Measurements from ENCODE around the gene ULBP2.
A peak's percentile ranks its signal among the peaks of the same experiment; 100 is the strongest.
"Not testable (repeated sequence)": the region's sequence is repeated elsewhere in the genome, so short reads cannot be mapped to it uniquely, and the experiment has no call there.

The ULBP2 gene

GRCh38 chr6:149963462-149964307 lies 21.9 kb downstream of the ULBP2 start, which contains the start of gene ULBP1:
TSS of gene ULBP1 (plus strand) at chr6:149963943. CDS start at chr6:149964050, 107 bp downstream.
- no peak for FAIRE-seq
- DNase-seq (ENCODE audit: extremely low spot score, insufficient read length, low read depth) = peak; percentile 11

DNA sequence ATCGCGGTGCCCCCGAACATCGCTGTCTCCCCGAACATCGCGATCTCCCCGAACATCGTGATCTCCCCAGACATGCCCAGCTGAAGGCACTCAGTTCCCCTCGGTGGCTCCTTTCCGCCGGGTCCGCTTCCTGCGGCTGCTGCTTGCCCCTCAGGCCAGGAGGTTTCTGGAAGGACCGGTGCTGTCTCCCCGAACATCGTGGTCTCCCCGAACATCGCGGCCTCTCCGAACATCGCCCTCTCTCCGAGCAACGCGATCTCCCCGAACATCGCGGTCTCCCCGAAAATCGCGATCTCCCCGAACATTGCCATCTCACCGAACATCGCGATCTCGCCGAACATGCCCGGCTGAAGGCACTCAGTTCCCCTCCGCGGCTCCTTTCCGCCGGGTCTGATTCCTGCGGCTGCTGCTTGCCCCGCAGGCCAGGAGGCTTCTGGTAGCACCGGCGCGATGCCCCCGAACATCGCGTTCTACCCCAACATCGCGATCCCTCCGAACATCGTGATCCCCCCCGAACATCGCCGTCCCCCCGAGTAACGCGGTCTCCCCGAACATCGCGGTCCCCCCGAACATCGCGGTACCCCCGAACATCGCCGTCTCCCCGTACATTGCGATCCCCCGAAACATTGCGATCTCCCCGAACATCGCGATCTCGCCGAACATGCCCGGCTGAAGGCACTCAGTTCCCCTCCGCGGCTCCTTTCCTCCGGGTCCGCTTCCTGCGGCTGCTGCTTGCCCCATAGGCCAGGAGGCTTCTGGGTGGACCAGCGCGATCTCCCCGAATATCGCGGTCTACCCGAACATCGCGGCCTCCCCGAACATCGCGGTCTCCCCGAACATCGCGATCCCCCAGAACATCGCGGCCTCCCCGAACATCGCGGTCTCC lies 22.7 kb downstream of the ULBP2 start:
- no peak for FAIRE-seq
- no peak for DNase-seq (ENCODE audit: extremely low spot score, insufficient read length, low read depth)

- DNase-seq (ENCODE audit: extremely low spot score, insufficient read length, low read depth) (no peak), FAIRE-seq (no peak)
These were observed 23.6 kb downstream of the ULBP2 start for GRCh38 chr6:149965194-149966020.

DNA sequence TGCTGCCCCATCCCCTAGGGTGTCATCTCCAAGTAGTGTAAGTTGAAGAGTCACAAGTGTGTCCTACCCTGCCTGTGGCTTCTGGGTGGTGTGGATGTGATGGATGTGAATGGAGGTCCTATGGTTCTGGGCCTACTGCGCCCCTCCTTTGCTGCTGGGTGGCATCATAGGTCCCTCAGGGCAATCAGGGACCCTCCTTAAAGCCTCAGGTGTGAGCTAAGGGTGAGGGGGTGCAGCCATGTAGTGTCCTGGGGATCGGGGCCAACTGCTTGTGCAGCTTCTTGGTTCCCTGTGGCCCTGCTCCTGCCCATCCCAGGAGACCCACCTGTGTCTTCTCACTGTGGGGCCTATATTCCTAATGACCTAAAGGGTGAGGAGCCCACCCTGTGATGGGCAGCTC lies 24.5 kb downstream of the ULBP2 start:
- DNase-seq (ENCODE audit: extremely low spot score, insufficient read length, low read depth); FAIRE-seq: not testable (repeated sequence)

GRCh38 chr6:149967591-149967990 lies 25.8 kb downstream of the ULBP2 start:
- FAIRE-seq (no peak), DNase-seq (ENCODE audit: extremely low spot score, insufficient read length, low read depth) (no peak)

GRCh38 chr6:149967999-149968398 lies 26.2 kb downstream of the ULBP2 start:
- not testable (repeated sequence) for DNase-seq (ENCODE audit: extremely low spot score, insufficient read length, low read depth); FAIRE-seq

- not testable (repeated sequence) for DNase-seq (ENCODE audit: extremely low spot score, insufficient read length, low read depth)
- FAIRE-seq = peak; percentile 59
These were observed 27.1 kb downstream of the ULBP2 start for GRCh38 chr6:149968909-149969308.

- FAIRE-seq (no peak), DNase-seq (ENCODE audit: extremely low spot score, insufficient read length, low read depth) (no peak)
These were observed 27.8 kb downstream of the ULBP2 start for GRCh38 chr6:149969635-149970034.

DNA sequence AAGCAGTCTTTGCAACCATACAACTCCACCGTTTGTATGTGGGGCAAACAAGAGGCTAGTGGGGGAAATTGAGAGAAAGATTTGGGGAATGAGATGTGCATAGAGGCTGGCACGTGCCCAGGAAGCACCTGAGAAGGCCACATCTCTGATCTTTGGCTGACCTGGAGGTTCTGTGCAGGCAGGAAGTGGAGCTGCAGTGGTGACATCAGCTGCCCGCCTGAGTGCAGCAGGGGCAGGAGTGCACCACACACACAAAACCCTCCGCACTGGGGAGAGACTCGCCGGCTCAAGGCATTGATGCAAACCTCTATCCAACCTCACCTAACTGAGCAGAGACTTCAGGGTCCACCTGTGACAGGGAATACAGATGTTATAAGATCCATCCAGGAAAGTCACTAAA lies 32.6 kb downstream of the ULBP2 start:
- not testable (repeated sequence) for FAIRE-seq

GRCh38 chr6:149974825-149975224 lies 33.0 kb downstream of the ULBP2 start:
- DNase-seq (ENCODE audit: extremely low spot score, insufficient read length, low read depth) (no peak), FAIRE-seq (no peak)

More for the DNA sequence above, 32.6 kb downstream of the ULBP2 start:
- not testable (repeated sequence) for DNase-seq (ENCODE audit: extremely low spot score, insufficient read length, low read depth)

GRCh38 chr6:149975400-149975799 lies 33.6 kb downstream of the ULBP2 start:
- FAIRE-seq (no peak), DNase-seq (ENCODE audit: extremely low spot score, insufficient read length, low read depth) (no peak)

DNA sequence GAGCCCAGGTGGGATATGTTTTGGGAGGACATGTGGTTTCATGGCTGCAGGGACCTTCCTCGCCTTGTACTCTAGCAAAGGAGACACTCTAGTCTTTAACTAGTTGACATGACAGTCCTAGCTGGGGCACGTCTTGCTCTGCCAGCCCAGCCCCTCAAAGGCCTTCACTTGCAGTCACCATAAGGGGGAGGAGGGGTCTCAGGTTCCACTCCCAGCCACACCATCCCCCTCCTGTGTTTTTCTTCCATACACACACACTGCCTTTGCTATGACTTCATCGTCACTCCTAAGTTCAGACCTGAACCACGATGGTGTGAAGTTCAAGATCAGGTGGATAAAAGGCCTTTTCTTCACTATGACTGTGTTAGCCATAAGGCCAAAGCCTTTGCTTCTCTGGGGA lies 35.4 kb downstream of the ULBP2 start:
- no peak for FAIRE-seq

GRCh38 chr6:149978610-149979009 lies 36.8 kb downstream of the ULBP2 start:
- DNase-seq (ENCODE audit: extremely low spot score, insufficient read length, low read depth) = no peak
- FAIRE-seq = no peak

More for the DNA sequence above, 35.4 kb downstream of the ULBP2 start:
- DNase-seq (ENCODE audit: extremely low spot score, insufficient read length, low read depth) = no peak

GRCh38 chr6:149979293-149979692 lies 37.5 kb downstream of the ULBP2 start:
- DNase-seq (ENCODE audit: extremely low spot score, insufficient read length, low read depth) = no peak
- FAIRE-seq = no peak

GRCh38 chr6:149983145-149983544 lies 41.3 kb downstream of the ULBP2 start:
- no peak for FAIRE-seq

GRCh38 chr6:149984773-149985172 lies 43.0 kb downstream of the ULBP2 start:
- no peak for FAIRE-seq
- DNase-seq (ENCODE audit: extremely low spot score, insufficient read length, low read depth) = no peak

More at GRCh38 chr6:149983145-149983544, 41.3 kb downstream of the ULBP2 start:
- no peak for DNase-seq (ENCODE audit: extremely low spot score, insufficient read length, low read depth)

DNA sequence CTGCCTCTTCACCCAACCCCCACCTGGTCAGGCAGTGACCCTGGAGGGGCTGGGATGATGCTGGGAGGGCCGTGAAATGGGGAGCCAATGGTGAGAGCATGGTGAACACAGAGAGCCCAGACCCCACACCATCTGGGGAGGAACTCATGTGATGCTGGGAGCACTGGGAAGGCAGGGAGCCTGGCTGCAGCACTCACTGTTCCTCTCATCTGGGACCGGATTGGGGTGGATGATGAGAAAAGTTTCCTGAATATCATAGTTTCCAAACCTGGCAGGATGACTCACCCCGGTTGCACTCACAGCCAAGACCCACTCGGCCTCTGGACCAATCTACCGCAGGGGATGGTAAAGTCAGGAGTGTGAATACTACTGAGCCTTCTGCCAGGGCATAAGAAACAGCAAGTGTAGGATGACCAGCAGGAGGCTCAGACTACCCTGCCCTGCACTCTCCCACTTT lies 43.7 kb downstream of the ULBP2 start:
- FAIRE-seq (no peak), DNase-seq (ENCODE audit: extremely low spot score, insufficient read length, low read depth) (no peak)

DNA sequence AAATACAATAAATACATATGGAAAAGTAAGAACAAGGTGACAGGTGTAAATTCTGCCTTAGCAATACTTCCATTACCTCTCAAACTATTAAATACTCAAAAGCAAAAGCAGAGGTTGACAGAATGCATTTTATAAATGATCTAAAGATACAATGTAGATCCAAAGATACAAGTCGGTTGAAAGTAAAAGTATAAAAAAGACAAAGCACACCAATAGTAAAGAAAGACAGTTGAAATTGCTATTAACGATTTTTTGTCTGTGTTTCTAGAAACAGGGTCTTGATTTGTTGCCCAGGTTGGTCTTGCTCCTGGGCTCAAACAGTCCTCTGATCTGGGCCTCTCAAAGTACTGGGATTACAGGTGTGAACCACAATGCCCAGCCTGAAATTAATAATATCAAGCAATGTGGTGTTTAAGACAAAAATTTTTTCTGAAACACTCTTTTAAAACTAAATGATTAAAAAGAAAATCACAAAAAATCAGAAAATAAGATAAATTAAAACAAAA lies 45.8 kb downstream of the ULBP2 start:
- DNase-seq (ENCODE audit: extremely low spot score, insufficient read length, low read depth) = no peak
- no peak for FAIRE-seq

- FAIRE-seq (no peak), DNase-seq (ENCODE audit: extremely low spot score, insufficient read length, low read depth) (no peak)
These were observed 46.9 kb downstream of the ULBP2 start for GRCh38 chr6:149988550-149989346.
